Measurements from ENCODE around the gene LGR4. TPM values are rescaled to one million over a fixed set of nuclear protein-coding genes. Genes with fewer than 3 reads are reported as not detected.
A peak's percentile ranks its signal among the peaks of the same experiment; 100 is the strongest.

The LGR4 gene
- total RNA-seq, 6 experiments from 2014 or later = 13.9 to 20.2 (median 17.7) TPM

DNA sequence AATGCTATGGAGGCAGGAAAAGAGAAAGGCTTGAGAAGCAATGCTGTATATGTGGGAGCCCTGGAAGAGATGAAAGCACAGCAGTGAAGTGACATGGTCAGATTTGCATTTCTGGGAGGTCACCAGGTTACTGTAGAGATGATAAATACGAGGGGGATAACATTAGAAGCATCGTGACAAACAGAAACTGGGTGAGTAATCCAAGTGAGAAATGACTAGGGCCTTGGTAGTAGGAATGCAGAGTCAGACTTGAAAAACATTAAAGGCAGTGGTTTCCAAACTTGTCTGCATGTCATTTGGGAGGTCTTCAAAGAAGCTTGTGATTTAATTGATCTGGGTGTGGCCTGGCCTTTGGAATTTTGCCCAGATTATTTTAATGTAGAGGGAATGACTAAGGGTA is 153.5 kb downstream of the LGR4 start:
- Mint-ChIP-seq H3K36me3 (ENCODE audit: low read depth) (no peaks in the 10 kb centered on the region), H3K4me3 (peak overlapping the region; percentile 69)

DNA sequence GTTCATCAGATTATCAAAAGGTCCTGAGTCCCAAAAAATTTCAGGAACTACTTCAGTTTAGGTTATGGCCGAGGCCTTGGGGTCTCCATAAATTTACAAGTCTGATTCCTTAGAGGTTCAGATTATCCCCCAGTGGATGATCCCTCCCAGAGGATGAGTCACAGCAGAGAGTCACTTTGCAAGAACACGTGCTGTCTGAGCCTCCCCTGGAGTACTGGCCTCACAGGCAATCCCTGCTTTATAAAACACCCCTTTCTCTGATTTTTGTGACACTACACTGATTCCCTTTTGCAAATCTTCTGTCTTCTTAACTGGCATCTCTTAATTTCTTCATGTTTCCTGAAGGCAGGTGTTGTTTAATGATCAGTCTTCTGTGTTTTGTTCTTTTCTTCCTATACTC is 154.8 kb downstream of the LGR4 start:
- TF ChIP-seq CTCF (IDR thresholded peaks at IDR 0.05) = no peak
- peak; percentile 48 for DNase-seq
- H3K27ac Mint-ChIP-seq = peak overlapping the region; percentile 59
- no peak overlapping the region for H3K4me3 Mint-ChIP-seq
- peaks cover 2% of the 10 kb centered on the region; the same call in 1 of the 2 replicates for H3K27me3 Mint-ChIP-seq (ENCODE audit: insufficient read depth)
- no peaks in the 10 kb centered on the region for H3K36me3 Mint-ChIP-seq (ENCODE audit: low read depth)
- peaks cover 53% of the 10 kb centered on the region for H3K4me1 Mint-ChIP-seq (ENCODE audit: low read depth)
- H3K9me3 Mint-ChIP-seq = no peaks in the 10 kb centered on the region

More for the DNA sequence above, 153.5 kb downstream of the LGR4 start:
- Mint-ChIP-seq H3K4me1 (ENCODE audit: low read depth) (peaks cover 41% of the 10 kb centered on the region), H3K27ac (peak overlapping the region; percentile 89), H3K27me3 (ENCODE audit: insufficient read depth) (peaks cover 2% of the 10 kb centered on the region; the same call in 1 of the 2 replicates), H3K9me3 (no peaks in the 10 kb centered on the region)
- no peak for TF ChIP-seq CTCF (IDR thresholded peaks at IDR 0.05)
- DNase-seq = peak; percentile 77

Small RNA genes lying within 50 kb of the gene (microRNA-seq; reads per million reads assigned to microRNA genes)
- gene MIR8087 = not detected

Other genes with a start within 250 kb of the LGR4 start
- gene CCDC34, start 109.6 kb downstream of the LGR4 start, total RNA-seq (2021; fragmentation: NEBNext Ultra II Directional; extraction: Animal tissue kit (Norgen Biotek cat#: 25700)) = 10 to 100 TPM in 5 of 6 experiments, 1 to 10 TPM in 1; 7.9 to 18.7 (median 13.9) TPM
- gene LIN7C, start 34.0 kb upstream of the LGR4 start, total RNA-seq (2021; fragmentation: NEBNext Ultra II Directional; extraction: Animal tissue kit (Norgen Biotek cat#: 25700)) = 10 to 100 TPM; 53.7 to 64.4 (median 60.2) TPM
- 10 to 100 TPM; 62.1 to 92.2 (median 90.0) TPM for gene BDNF, start 227.7 kb upstream of the LGR4 start, total RNA-seq (2021; fragmentation: NEBNext Ultra II Directional; extraction: Animal tissue kit (Norgen Biotek cat#: 25700))